Measurements from ENCODE around the gene TMCO1.
"Not testable (repeated sequence)": the region's sequence is repeated elsewhere in the genome, so short reads cannot be mapped to it uniquely, and the experiment has no call there.

TMCO1 gene

GRCh38 chr1:165686121-165686970 lies 82.3 kb downstream of the TMCO1 start:
- no peak for DNase-seq (ENCODE audit: low read depth)

GRCh38 chr1:165683848-165684485 lies 84.7 kb downstream of the TMCO1 start:
- no peak for DNase-seq (ENCODE audit: low read depth)

- DNase-seq (ENCODE audit: low read depth) = not testable (repeated sequence)
Observed at GRCh38 chr1:165680773-165681172, 87.9 kb downstream of the TMCO1 start.

GRCh38 chr1:165680303-165680702 lies 88.4 kb downstream of the TMCO1 start:
- DNase-seq (ENCODE audit: low read depth) = no peak

GRCh38 chr1:165679282-165680036 lies 89.2 kb downstream of the TMCO1 start:
- no peak for DNase-seq (ENCODE audit: low read depth)

- DNase-seq (ENCODE audit: low read depth) = no peak
Observed at GRCh38 chr1:165678509-165678908, 90.2 kb downstream of the TMCO1 start.

All from activated T-helper 1 cell treated with Interleukin-2 at 50 U/mL for 16 hours (primary cell).